GM21576 (cell line): ENCODE results near the gene IER5.

Experiments
- ATAC-seq: cut with Tn5 transposase; IDR thresholded peaks from one replicate; pipeline ENCODE4 v1.9.1; 2021; ENCODE audit warnings: mild to moderate bottlenecking, moderate library complexity; ENCODE audit not compliant: unreplicated experiment

Gene IER5

GRCh38 chr1:181131255-181131941 lies 42.9 kb downstream of the IER5 start:
- ATAC-seq, result peak; percentile 21

DNA sequence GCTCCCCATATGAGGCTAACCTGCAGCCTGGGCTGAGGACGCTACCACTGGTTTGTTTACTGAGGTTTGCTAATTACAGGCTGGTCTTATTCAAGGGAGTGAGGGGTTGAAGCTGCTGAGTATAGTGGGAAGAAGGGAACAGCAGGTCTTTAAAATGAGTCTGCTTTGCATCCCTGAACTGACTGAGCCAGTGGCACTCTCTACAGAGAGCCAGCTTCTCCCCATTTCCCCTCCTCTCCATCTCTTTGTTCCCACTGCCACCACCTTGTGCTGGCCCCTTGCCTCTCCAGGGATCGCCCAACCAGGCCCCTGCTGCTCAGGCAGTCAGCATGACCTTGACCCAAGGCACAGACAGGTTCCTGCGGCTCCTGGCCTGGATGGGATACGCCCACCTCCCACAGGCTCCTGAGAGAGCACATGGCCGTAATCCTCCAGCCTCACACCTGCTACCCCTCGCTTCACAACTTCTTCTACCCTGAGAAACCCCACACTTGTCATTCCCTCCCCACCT lies 45.0 kb downstream of the IER5 start:
- ATAC-seq, result no peak

- no peak for ATAC-seq
Measured at GRCh38 chr1:181133969-181134418, 45.5 kb downstream of the IER5 start.

GRCh38 chr1:181134543-181135436 lies 46.3 kb downstream of the IER5 start:
- ATAC-seq, result peak; percentile 30

DNA sequence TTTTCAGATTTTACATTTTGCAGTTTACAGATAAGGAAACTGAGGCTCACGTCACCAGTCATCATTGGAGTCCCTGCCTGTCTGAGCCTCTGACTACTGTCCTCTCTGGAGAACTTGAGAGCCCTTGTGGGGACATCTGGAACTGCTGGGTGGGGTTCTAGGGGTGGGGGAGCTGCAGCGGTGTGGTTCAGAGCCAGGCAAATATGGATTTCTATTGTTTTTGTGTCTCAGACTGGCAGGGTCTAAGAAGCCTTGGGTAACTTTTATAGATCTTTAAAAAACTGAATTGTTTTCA lies 46.9 kb downstream of the IER5 start:
- ATAC-seq, result no peak

- no peak for ATAC-seq
Measured at GRCh38 chr1:181135815-181136737, 47.6 kb downstream of the IER5 start.

DNA sequence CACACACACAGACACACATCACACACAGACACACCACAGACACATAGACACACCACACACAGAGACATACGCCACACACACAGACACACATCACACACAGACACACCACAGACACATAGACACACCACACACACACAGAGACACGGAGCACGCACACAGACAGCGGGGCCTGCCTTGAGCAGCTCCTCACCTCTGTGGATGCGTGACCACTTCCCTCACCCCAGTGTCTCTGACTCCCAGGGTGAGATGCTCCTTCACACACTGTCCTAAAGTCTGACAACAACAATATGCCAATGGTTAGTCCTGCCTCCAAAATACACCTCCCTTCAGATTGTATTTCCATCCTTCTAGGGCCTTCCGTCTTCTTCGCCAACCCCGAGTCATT lies 48.2 kb downstream of the IER5 start:
- ATAC-seq, result no peak

DNA sequence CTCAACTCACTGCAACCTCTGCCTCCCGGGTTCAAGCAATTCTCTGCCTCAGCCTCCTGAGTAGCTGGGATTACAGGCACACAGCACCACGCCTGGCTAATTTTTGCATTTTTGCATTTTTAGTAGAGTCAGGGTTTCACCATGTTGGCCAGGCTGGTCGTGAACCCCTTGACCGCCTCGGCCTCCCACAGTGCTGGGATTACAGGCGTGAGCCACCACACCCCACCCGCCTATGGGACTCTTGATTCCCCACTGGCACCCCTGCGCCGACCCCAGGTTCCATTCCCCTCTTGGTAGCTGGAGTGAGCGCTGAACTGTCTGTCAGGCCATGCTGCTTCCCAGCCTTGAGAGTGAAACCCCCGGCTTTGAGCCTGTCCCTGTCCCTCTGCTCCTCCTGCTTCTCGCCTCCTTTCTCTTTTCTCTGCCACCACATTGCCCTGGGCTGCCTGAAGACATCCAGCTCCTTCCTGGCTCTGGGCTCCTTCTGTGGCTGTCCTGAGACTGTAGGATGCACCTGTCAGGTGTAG lies 48.8 kb downstream of the IER5 start:
- no peak for ATAC-seq

GRCh38 chr1:181139631-181140061 lies 51.1 kb downstream of the IER5 start:
- ATAC-seq, result no peak

GRCh38 chr1:181140398-181140797 lies 51.9 kb downstream of the IER5 start:
- no peak for ATAC-seq

DNA sequence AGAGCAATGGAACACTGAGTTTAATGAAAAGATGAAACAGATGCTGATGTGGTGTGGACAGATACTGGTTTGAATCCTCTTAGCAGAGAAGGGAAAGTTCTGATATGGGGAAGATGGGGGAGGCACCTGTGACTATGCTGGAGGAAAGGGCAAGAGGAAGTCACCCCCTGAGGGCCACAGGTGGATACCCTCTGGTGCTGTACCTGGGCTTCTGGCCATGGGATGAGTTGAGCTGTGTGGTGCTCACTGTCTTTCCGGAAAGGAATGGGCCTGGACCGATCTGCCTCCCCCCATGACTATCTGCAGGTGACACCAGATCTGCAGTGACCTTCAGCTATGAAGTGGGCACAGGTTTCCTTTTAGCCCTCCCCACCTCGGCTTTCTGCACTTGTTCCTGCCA lies 52.4 kb downstream of the IER5 start:
- no peak for ATAC-seq

- ATAC-seq, result no peak
Measured at GRCh38 chr1:181141431-181141910, 53.0 kb downstream of the IER5 start.
